M059J (cell line): ENCODE measurements around the gene BRI3. TPM values are rescaled to one million over a fixed set of nuclear protein-coding genes. Genes with fewer than 3 reads are reported as not detected.

Experiments
- total RNA-seq: library from RNA; depleted of rRNA; stranded (reverse); fragments of >200 nt; shearing (Covaris generic); gene quantifications from 2 replicates; pipeline ENCODE4 v1.2.3, GENCODE V29; 2014; rRNA removed

Gene BRI3
- total RNA-seq, 1 experiment from 2014 or later = 37.5 TPM

Other genes starting within 250 kb of the BRI3 start
- gene LMTK2, start 174.8 kb upstream of the BRI3 start, total RNA-seq = 7.7 and 10.9 TPM in 2 replicates
- not detected in 2 replicates for gene BHLHA15, start 70.2 kb upstream of the BRI3 start, total RNA-seq
- gene TECPR1, start 29.5 kb upstream of the BRI3 start, total RNA-seq = 16.8 and 23.1 TPM in 2 replicates
- 19.3 and 28.7 TPM in 2 replicates for gene BAIAP2L1, start 119.4 kb downstream of the BRI3 start, total RNA-seq